Memory B cell (primary cell): ENCODE measurements around the gene CHRM2.

Source experiments
- ATAC-seq: fragments of 150-1000 bp; cut with Tn5 transposase; 2 replicates; pipeline ENCODE4 v1.10.0; 2021; ENCODE audit warnings: low read depth, mild to moderate bottlenecking, moderate library complexity
- DNase-seq, 2 donors: peaks; one replicate each; pipeline ENCODE4 v3.0.0; 2022; ENCODE audit warnings: low spot score in 2 of 2
- H3K27ac Mint-ChIP-seq: one replicate; pipeline ENCODE4 v1.8.0; 2022; ENCODE audit warnings: mild to moderate bottlenecking, moderate library complexity, mixed read lengths
- H3K27me3 Mint-ChIP-seq: one replicate; pipeline ENCODE4 v1.8.0; 2022; ENCODE audit warnings: mixed read lengths
- H3K36me3 Mint-ChIP-seq: one replicate; pipeline ENCODE4 v1.8.0; 2022; ENCODE audit warnings: mild to moderate bottlenecking, mixed read lengths
- H3K4me1 Mint-ChIP-seq: one replicate; pipeline ENCODE4 v1.8.0; 2022; ENCODE audit warnings: mixed read lengths
- H3K4me3 Mint-ChIP-seq: one replicate; pipeline ENCODE4 v1.8.0; 2022; ENCODE audit warnings: mild to moderate bottlenecking, moderate library complexity, mixed read lengths
- H3K9me3 Mint-ChIP-seq: one replicate; pipeline ENCODE4 v1.8.0; 2022; ENCODE audit warnings: mixed read lengths

CHRM2 gene

DNA sequence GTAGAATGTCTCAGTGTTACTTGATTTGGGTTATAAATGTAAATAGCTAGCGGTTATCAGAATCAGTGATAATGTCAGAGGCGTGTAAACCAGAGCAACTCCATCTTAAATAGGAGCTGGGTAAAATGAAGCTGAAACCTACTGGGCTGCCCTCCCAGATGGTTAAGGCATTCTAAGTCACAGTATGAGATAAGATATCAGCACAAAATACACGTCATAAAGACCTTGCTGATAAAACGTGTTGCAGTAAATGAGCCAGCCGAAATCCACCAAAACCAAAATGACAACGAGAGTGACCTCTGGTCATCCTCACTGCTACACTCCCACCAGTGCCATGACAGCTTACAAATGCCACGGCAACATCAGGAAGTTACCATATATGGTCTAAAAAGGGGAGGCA is 172.3 kb downstream of the CHRM2 start:
- H3K27ac Mint-ChIP-seq = no peak overlapping the region
- H3K36me3 Mint-ChIP-seq = no peaks in the 10 kb centered on the region
- H3K4me1 Mint-ChIP-seq = no peaks in the 10 kb centered on the region
- DNase-seq (no peak), ATAC-seq (no peak)
- no peaks in the 10 kb centered on the region for H3K27me3 Mint-ChIP-seq
- H3K4me3 Mint-ChIP-seq = no peak overlapping the region
- peaks cover 2% of the 10 kb centered on the region for H3K9me3 Mint-ChIP-seq

GRCh38 chr7:137045573-137045972 is 177.1 kb downstream of the CHRM2 start:
- Mint-ChIP-seq H3K27ac (no peak overlapping the region), H3K27me3 (no peaks in the 10 kb centered on the region), H3K4me3 (no peak overlapping the region), H3K9me3 (peaks cover 5% of the 10 kb centered on the region), H3K4me1 (no peaks in the 10 kb centered on the region), H3K36me3 (no peaks in the 10 kb centered on the region)
- DNase-seq (no peak), ATAC-seq (no peak)

GRCh38 chr7:137069249-137069963 is 201.0 kb downstream of the CHRM2 start:
- Mint-ChIP-seq H3K36me3 (no peaks in the 10 kb centered on the region), H3K4me3 (no peak overlapping the region), H3K27ac (no peak overlapping the region), H3K4me1 (no peaks in the 10 kb centered on the region), H3K27me3 (no peaks in the 10 kb centered on the region), H3K9me3 (peaks cover 2% of the 10 kb centered on the region)
- ATAC-seq (no peak), DNase-seq (no peak)
